Left lung (tissue), 10 donors: Measurements from ENCODE around the gene TFAP2C. TPM values are rescaled to one million over a fixed set of nuclear protein-coding genes. Genes with fewer than 3 reads are reported as not detected.

Experiments used
- ATAC-seq: fragments of 200-7000 bp; cut with Tn5 transposase; one replicate; pipeline ENCODE4 v1.9.1; 2020; ENCODE audit warnings: moderate library complexity
- DNase-seq, 4 donors: peaks; one replicate each; pipeline ENCODE4 v3.0.0-alpha.2; 2013 to 2020
- H3K27ac ChIP-seq, 2 donors: fragments of 200-600 bp; sonication (generic) in 1 of 2; one replicate each; pipeline versions ENCODE4 v1.5.0 to v1.8.0; 2020 to 2021
- H3K27me3 ChIP-seq, 2 donors: fragments of 200-600 bp; sonication (generic) in 1 of 2; one replicate each; pipeline versions ENCODE4 v1.5.0 to v1.8.0; 2020 to 2021
- H3K36me3 ChIP-seq, 2 donors: fragments of 200-600 bp; sonication (generic) in 1 of 2; one replicate each; pipeline versions ENCODE4 v1.5.0 to v1.8.0; 2020 to 2021
- H3K4me1 ChIP-seq, 2 donors: fragments of 200-600 bp; one replicate each; pipeline ENCODE4 v1.8.0; 2021
- H3K4me3 ChIP-seq, 2 donors: fragments of 200-600 bp; sonication (generic) in 1 of 2; one replicate each; pipeline versions ENCODE4 v1.5.0 to v1.8.0; 2020 to 2021; ENCODE audit warnings: mild to moderate bottlenecking in 1 of 2
- H3K9me3 ChIP-seq, 2 donors: fragments of 200-600 bp; sonication (generic) in 1 of 2; one replicate each; pipeline versions ENCODE4 v1.5.0 to v1.8.0; 2020 to 2021
- CTCF ChIP-seq, 2 donors: fragments of 200-600 bp; sonication (generic) in 1 of 2; IDR thresholded peaks; one replicate each; pipeline versions ENCODE4 v1.5.0 to v1.8.0; 2021; ENCODE audit warnings: antibody characterized with exemption in 2 of 2
- intact Hi-C, 2 donors: fragments of 100-400 bp; cut with DNase I; formaldehyde crosslinking; loops; one replicate each; pipeline versions ENCODE4 v1.11.2 to v1.14.2; 2022
- polyA plus RNA-seq, 6 donors: library from polyadenylated mRNA; unstranded; fragments of 120-200 nt; gene quantifications; one replicate each; pipeline ENCODE4 v1.2.1, GENCODE V29; 2013; ENCODE audit not compliant: insufficient read length in 6 of 6
- total RNA-seq, 2 donors: library from RNA; stranded (reverse); fragmentation: NEBNext Ultra II Directional; extraction: Animal tissue kit (Norgen Biotek cat#: 25700); gene quantifications; one replicate each; pipeline ENCODE4 v1.2.1, GENCODE V29; 2021
- donor health status: DM: no; HTN: yes; CAD: no.
- donor health status: DM: no; HTN: no; CAD: no.

TFAP2C gene
- total and polyA plus RNA-seq, 8 donors: 2.4 to 4.1 (median 3.4) TPM

GRCh38 chr20:56631318-56631989 lies 2.3 kb downstream of the TFAP2C start:
- ATAC-seq: no peak
- intact Hi-C loops: no loop called here
- H3K27ac ChIP-seq: no peak overlapping the region
- H3K4me1 ChIP-seq: peaks cover 0 to 30% of the 10 kb centered on the region in 2 donors
- peaks cover 63 to 100% of the 10 kb centered on the region in 2 donors for H3K27me3 ChIP-seq
- H3K36me3 ChIP-seq: no peaks in the 10 kb centered on the region
- TF ChIP-seq CTCF (IDR thresholded peaks at IDR 0.05): no peak
- no peaks in the 10 kb centered on the region for H3K9me3 ChIP-seq
- no peak overlapping the region for H3K4me3 ChIP-seq
- no peak for DNase-seq

GRCh38 chr20:56631990-56632327 lies 2.9 kb downstream of the TFAP2C start:
- intact Hi-C loops: no loop called here
- Histone ChIP-seq H3K9me3 (no peaks in the 10 kb centered on the region), H3K27me3 (peaks cover 58 to 96% of the 10 kb centered on the region in 2 donors)

GRCh38 chr20:56634307-56634706 lies 5.2 kb downstream of the TFAP2C start:
- no peak for TF ChIP-seq CTCF (IDR thresholded peaks at IDR 0.05)
- intact Hi-C loops: no loop called here
- ATAC-seq (no peak), DNase-seq (no peak)
- Histone ChIP-seq H3K36me3 (no peaks in the 10 kb centered on the region), H3K27me3 (peaks cover 34 to 90% of the 10 kb centered on the region in 2 donors), H3K4me1 (peaks cover 0 to 10% of the 10 kb centered on the region in 2 donors), H3K27ac (no peak overlapping the region), H3K4me3 (no peak overlapping the region), H3K9me3 (no peaks in the 10 kb centered on the region)

More at GRCh38 chr20:56631990-56632327, 2.9 kb downstream of the TFAP2C start:
- DNase-seq (no peak), ATAC-seq (no peak)
- Histone ChIP-seq H3K36me3 (no peaks in the 10 kb centered on the region), H3K27ac (no peak overlapping the region), H3K4me1 (peaks cover 0 to 30% of the 10 kb centered on the region in 2 donors), H3K4me3 (no peak overlapping the region)
- TF ChIP-seq CTCF (IDR thresholded peaks at IDR 0.05): no peak

- H3K27me3 ChIP-seq: peaks cover 29 to 89% of the 10 kb centered on the region in 2 donors
- intact Hi-C loops: no loop called here
- peaks cover 0 to 6% of the 10 kb centered on the region in 2 donors for H3K4me1 ChIP-seq
- no peak for ATAC-seq
- H3K36me3 ChIP-seq: no peaks in the 10 kb centered on the region
- H3K4me3 ChIP-seq: no peak overlapping the region
- no peak for DNase-seq
- TF ChIP-seq CTCF (IDR thresholded peaks at IDR 0.05): no peak
- no peak overlapping the region for H3K27ac ChIP-seq
- no peaks in the 10 kb centered on the region for H3K9me3 ChIP-seq
Measured at GRCh38 chr20:56634735-56635385, 5.8 kb downstream of the TFAP2C start.

GRCh38 chr20:56636716-56637115 lies 7.6 kb downstream of the TFAP2C start:
- DNase-seq: no peak
- no peak overlapping the region for H3K27ac ChIP-seq
- no peak for ATAC-seq
- H3K36me3 ChIP-seq: no peaks in the 10 kb centered on the region
- intact Hi-C loops: no loop called here
- H3K9me3 ChIP-seq: no peaks in the 10 kb centered on the region
- no peaks in the 10 kb centered on the region for H3K4me1 ChIP-seq
- H3K4me3 ChIP-seq: no peak overlapping the region
- H3K27me3 ChIP-seq: peaks cover 11 to 77% of the 10 kb centered on the region in 2 donors
- no peak for TF ChIP-seq CTCF (IDR thresholded peaks at IDR 0.05)
